A549 (cell line): Measurements from ENCODE around the gene PIANP. TPM values are rescaled to one million over a fixed set of nuclear protein-coding genes. Genes with fewer than 3 reads are reported as not detected.
"Not testable (repeated sequence)": the region's sequence is repeated elsewhere in the genome, so short reads cannot be mapped to it uniquely, and the experiment has no call there.

Experiments
- ATAC-seq, 2 experiments: fragments of 200-7000 bp in 1 of 2; fragments of >200 bp in 1 of 2; cut with Nextera tagmentation in 1 of 2; cut with Tn5 transposase in 1 of 2; 3 replicates each; pipeline versions ENCODE4 v1.8.0 to v1.9.1; 2018 to 2020; ENCODE audit warnings: mild to moderate bottlenecking in 1 of 2, moderate library complexity in 1 of 2
- CTCF ChIA-PET: fragments of 300-600 bp; sonication (Branson Sonifier 250); formaldehyde crosslinking; extraction: SDS; loops from one replicate; lab custom pipeline; 2021; ENCODE audit warnings: antibody characterized with exemption, inconsistent platforms; lab: Yijun Ruan, JAX
- POLR2A ChIA-PET: fragments of 350-600 bp; formaldehyde crosslinking; extraction: SDS; loops from one replicate; lab custom pipeline; 2021; ENCODE audit warnings: antibody characterized with exemption, inconsistent platforms; lab: Yijun Ruan, JAX
- DNase-seq, 2 experiments: peaks; one replicate each; pipeline versions ENCODE4 v3.0.0 to v3.0.0-alpha.2; 2011 to 2016; ENCODE audit warnings: low read depth in 1 of 2, low spot score in 1 of 2
- FAIRE-seq: peaks from 2 replicates; lab custom pipeline; 2011; peaks lifted over from hg19 to GRCh38; lab: Jason Lieb, UNC
- H3K27ac ChIP-seq, 2 experiments: fragments of >200 bp; sonication (Bioruptor Twin); formaldehyde crosslinking; 3 replicates each; pipeline ENCODE4 v1.5.1; 2016 to 2017
- H3K4me1 ChIP-seq: fragments of >200 bp; sonication (Bioruptor Twin); formaldehyde crosslinking; 3 replicates; pipeline ENCODE4 v1.6.1; 2016
- H3K4me2 ChIP-seq: fragments of >200 bp; sonication (Bioruptor Twin); formaldehyde crosslinking; 3 replicates; pipeline ENCODE4 v1.6.1; 2016
- H3K4me3 ChIP-seq: fragments of >200 bp; sonication (Bioruptor Twin); formaldehyde crosslinking; 3 replicates; pipeline ENCODE4 v1.5.1; 2016
- H3K9me3 ChIP-seq: fragments of >200 bp; sonication (Bioruptor Twin); formaldehyde crosslinking; 3 replicates; pipeline ENCODE4 v1.6.1; 2016
- ATOH8 ChIP-seq: fragments of 250-450 bp; sonication (Bioruptor Pico); IDR thresholded peaks from 2 replicates; pipeline ENCODE4 v1.5.0; 2020; ENCODE audit warnings: low read depth, mild to moderate bottlenecking, moderate library complexity
- CBX2 ChIP-seq: fragments of 200-600 bp; sonication (generic); IDR thresholded peaks from 2 replicates; pipeline ENCODE4 v1.6.1; 2016; ENCODE audit warnings: low read depth, mild to moderate bottlenecking, borderline replicate concordance
- CBX8 ChIP-seq: fragments of 200-600 bp; sonication (generic); IDR thresholded peaks from 2 replicates; pipeline ENCODE4 v1.6.1; 2016
- CEBPB ChIP-seq, 2 experiments: fragments of >200 bp in 1 of 2; sonication (Bioruptor Twin) in 1 of 2; formaldehyde crosslinking in 1 of 2; IDR thresholded peaks; 2 replicates each; pipeline ENCODE4 v1.6.1; 2012 to 2016
- CHD4 ChIP-seq: fragments of 200-600 bp; sonication (generic); IDR thresholded peaks from 2 replicates; pipeline ENCODE4 v1.6.1; 2016; ENCODE audit warnings: antibody characterized with exemption, mild to moderate bottlenecking, borderline replicate concordance
- E2F6 ChIP-seq: IDR thresholded peaks from 2 replicates; pipeline ENCODE4 v1.6.1; 2012; ENCODE audit warnings: low read depth, borderline replicate concordance
- ELK1 ChIP-seq: fragments of 150-350 bp; IDR thresholded peaks from 2 replicates; pipeline ENCODE4 v1.6.1; 2014; ENCODE audit warnings: low read depth, mild to moderate bottlenecking, low read length
- EP300 ChIP-seq, 2 experiments: fragments of >200 bp; sonication (Bioruptor Twin); formaldehyde crosslinking; IDR thresholded peaks; 2 replicates in 1 of 2; 3 replicates in 1 of 2; pipeline ENCODE4 v1.6.1; 2016 to 2017
- HEYL ChIP-seq: fragments of 250-450 bp; sonication (Bioruptor Pico); IDR thresholded peaks from 2 replicates; pipeline ENCODE4 v1.8.0; 2021; ENCODE audit warnings: mild to moderate bottlenecking, moderate library complexity
- HOXB13 ChIP-seq: fragments of 250-450 bp; sonication (Bioruptor Pico); IDR thresholded peaks from 2 replicates; pipeline ENCODE4 v1.5.0; 2020; ENCODE audit warnings: low read depth, mild to moderate bottlenecking, moderate library complexity
- MYC ChIP-seq: IDR thresholded peaks from 2 replicates; pipeline ENCODE4 v1.6.1; 2012; ENCODE audit warnings: mild to moderate bottlenecking, inconsistent platforms, low read length, improper control_type of control experiment, borderline replicate concordance
- NFE2L2 ChIP-seq: fragments of 150-350 bp; conservative IDR thresholded peaks from 2 replicates; pipeline ENCODE4 v1.6.1; 2014; ENCODE audit warnings: low read length
- RCOR1 ChIP-seq: fragments of 150-350 bp; IDR thresholded peaks from 2 replicates; pipeline ENCODE4 v1.6.1; 2014; ENCODE audit warnings: antibody characterized with exemption, low read length, low read depth
- WGBS: methylation state at CpG from one replicate; pipeline ENCODE4 v1.1.6; 2017; ENCODE audit errors: missing lambda C conversion rate; 5-methylcytosine and 5-hydroxymethylcytosine counted together
- polyA plus RNA-seq, 4 experiments: library from polyadenylated mRNA; depleted of rRNA in 3 of 4; stranded (reverse); fragments of >200 nt; fragmentation: RNase III in 1 of 4; extraction: RNeasy Plus Mini Kit Qiagen cat#74134 plus additional on column Dnase treatment in 1 of 4; gene quantifications; 2 replicates in 3 of 4; 3 replicates in 1 of 4; pipeline ENCODE4 v1.2.3, GENCODE V29; 2011 to 2017
- TF ChIP-seq, protein P1 (sequence below): fragments of >200 bp; sonication (Bioruptor Twin); formaldehyde crosslinking; IDR thresholded peaks from 3 replicates; pipeline ENCODE4 v1.6.1; 2016

Gene PIANP
- polyA plus RNA-seq, 2 of the 4 experiments (the other 2 are of a cell fraction) = 0.10 to 0.56 TPM

DNA sequence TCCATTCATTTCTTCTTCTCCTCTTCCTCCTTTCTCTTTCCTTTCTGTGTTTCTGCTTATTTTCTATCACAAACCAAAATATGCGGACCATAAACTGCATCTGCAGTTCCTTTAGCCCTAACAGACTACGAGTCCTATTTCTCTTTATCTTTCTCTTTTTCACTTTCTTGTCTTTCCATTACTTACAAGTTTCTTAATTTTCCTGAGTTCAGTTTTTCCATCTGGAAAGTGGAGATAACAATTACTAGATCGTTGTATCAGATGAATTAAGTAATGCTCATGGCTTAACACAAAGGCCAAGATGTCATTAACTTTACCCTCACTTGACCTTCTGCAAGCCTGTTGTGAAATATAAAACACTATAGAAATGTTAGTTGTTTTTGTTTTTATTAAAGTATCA lies 22.2 kb upstream of the PIANP start:
- H3K9me3 ChIP-seq = no peaks in the 10 kb centered on the region
- FAIRE-seq (no peak), ATAC-seq (no peak)
- TF ChIP-seq EP300 (IDR thresholded peaks at IDR 0.05) = no peak
- TF ChIP-seq, all 56 proteins: peak for 0
- peak overlapping the region; percentile 61; the same call in 2 of the 3 replicates for H3K4me3 ChIP-seq
- H3K4me2 ChIP-seq = peak overlapping the region; percentile 61
- peaks cover 13% of the 10 kb centered on the region for H3K4me1 ChIP-seq
- ChIA-PET POLR2A (interaction anchor here (0.6 to 3.0 kb wide), 12 partner anchors 11 to 221 kb away, joined by 4 to 86 read pairs (median 8); partner anchors contain the start of genes C12orf57, MLF2, NOP2 and PTMS), CTCF (interaction anchor here (1.0 to 7.6 kb wide), 9 partner anchors 8 to 320 kb away, joined by 3 to 52 read pairs (median 4); partner anchors contain the start of genes MLF2 and ZNF384)
- WGBS = 78% methylated on average over 3 of the region's 3 CpGs
- H3K27ac ChIP-seq = peak overlapping the region in 1 of 2 experiments; percentile 89; a peak in 2 of 6 replicates
- DNase-seq = no peak

GRCh38 chr12:6716874-6717437 lies 16.3 kb upstream of the PIANP start:
- POLR2A ChIA-PET = interaction anchor here (0.5 kb wide), 1 partner anchor 28 kb away, joined by 6 read pairs; the partner anchor contains the start of gene ZNF384

GRCh38 chr12:6716031-6716873 lies 15.6 kb upstream of the PIANP start:
- 88% methylated on average over 16 of the region's 41 CpGs for WGBS
- POLR2A ChIA-PET = interaction anchor here (1.7 kb wide), 1 partner anchor 8 kb away, joined by 6 read pairs; the partner anchor contains the start of gene COPS7A

More at GRCh38 chr12:6716874-6717437, 16.3 kb upstream of the PIANP start:
- TF ChIP-seq HOXB13 (no peak), CHD4 (no peak), HEYL (CRISPR knock-in tag) (no peak), CBX2 (no peak), NFE2L2 (no peak), CEBPB (IDR thresholded peaks at IDR 0.05) (no peak), ELK1 (no peak), ATOH8 (CRISPR knock-in tag) (no peak), E2F6 (no peak), MYC (no peak), CBX8 (no peak), RCOR1 (no peak)
- TF ChIP-seq, protein P1, sequence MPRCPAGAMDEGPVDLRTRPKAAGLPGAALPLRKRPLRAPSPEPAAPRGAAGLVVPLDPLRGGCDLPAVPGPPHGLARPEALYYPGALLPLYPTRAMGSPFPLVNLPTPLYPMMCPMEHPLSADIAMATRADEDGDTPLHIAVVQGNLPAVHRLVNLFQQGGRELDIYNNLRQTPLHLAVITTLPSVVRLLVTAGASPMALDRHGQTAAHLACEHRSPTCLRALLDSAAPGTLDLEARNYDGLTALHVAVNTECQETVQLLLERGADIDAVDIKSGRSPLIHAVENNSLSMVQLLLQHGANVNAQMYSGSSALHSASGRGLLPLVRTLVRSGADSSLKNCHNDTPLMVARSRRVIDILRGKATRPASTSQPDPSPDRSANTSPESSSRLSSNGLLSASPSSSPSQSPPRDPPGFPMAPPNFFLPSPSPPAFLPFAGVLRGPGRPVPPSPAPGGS = no peak
- TF ChIP-seq, all 56 proteins: peak for 0
- FAIRE-seq (no peak), ATAC-seq (no peak), DNase-seq (no peak)
- H3K4me2 ChIP-seq = no peak overlapping the region
- H3K27ac ChIP-seq = no peak overlapping the region
- CTCF ChIA-PET = interaction anchor here (1.3 kb wide), 1 partner anchor 99 kb away, joined by 4 read pairs; no protein-coding TSS in a partner anchor
- no peaks in the 10 kb centered on the region for H3K4me1 ChIP-seq
- no peak overlapping the region for H3K4me3 ChIP-seq
- no peaks in the 10 kb centered on the region for H3K9me3 ChIP-seq
- 78% methylated on average over 10 of the region's 10 CpGs for WGBS

More at GRCh38 chr12:6716031-6716873, 15.6 kb upstream of the PIANP start:
- not testable (repeated sequence) for H3K27ac ChIP-seq, H3K4me1 ChIP-seq, H3K4me2 ChIP-seq, H3K4me3 ChIP-seq, FAIRE-seq, H3K9me3 ChIP-seq, DNase-seq, ATAC-seq
- CTCF ChIA-PET = interaction anchor here (1.3 to 2.7 kb wide), 3 partner anchors 7 to 119 kb away, joined by 4 to 10 read pairs (median 4); partner anchors contain the start of gene COPS7A
